NOMO-1 treated with DMSO at 0.1 percent for 48 hours (cell line): ENCODE results near the gene PBRM1.

Experiments
- DNase-seq: peaks from one replicate; lab custom pipeline; 2025; ENCODE audit not compliant: unreplicated experiment; lab: John Stamatoyannopoulos, UW

PBRM1 gene

DNA sequence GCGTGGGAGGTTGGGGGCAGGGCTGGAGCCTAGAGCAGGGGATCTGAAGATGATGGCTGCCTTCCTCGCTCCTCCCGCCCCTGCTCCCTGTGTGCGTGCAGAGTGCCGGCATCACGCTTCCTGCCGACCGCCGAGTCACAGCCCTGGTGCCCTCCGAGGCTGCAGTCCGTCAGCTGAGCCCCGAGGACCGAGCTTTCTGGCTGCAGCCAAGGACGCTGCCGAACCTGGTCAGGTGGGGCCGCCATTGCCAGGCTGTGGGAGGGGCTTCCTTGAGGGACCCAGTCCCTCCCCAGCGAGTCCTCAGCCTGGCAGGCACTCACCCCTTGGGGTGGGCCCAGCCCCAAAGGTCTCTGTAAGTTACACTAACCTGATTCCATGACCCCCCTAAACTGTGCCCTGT is 173.0 kb downstream of the PBRM1 start:
- DNase-seq: no peak

DNA sequence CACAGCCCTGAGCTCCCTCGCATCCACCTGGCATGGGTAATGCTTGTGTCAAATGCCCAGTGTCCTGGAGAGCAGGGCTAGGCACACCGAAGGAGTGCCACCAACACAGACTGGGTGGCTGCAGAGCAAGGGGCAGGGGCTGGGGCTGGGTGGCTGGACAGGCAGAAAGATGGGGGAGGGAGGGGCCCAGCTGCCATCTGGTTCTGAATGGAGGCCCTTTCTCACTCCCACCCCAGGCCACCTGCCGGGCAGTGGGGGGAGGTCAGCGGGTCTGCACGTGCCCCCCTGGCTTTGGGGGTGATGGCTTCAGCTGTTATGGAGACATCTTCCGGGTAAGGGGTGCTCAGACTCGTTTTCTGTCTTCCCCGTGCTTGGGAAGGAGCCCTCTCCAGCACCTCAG is 173.6 kb downstream of the PBRM1 start:
- DNase-seq: no peak

DNA sequence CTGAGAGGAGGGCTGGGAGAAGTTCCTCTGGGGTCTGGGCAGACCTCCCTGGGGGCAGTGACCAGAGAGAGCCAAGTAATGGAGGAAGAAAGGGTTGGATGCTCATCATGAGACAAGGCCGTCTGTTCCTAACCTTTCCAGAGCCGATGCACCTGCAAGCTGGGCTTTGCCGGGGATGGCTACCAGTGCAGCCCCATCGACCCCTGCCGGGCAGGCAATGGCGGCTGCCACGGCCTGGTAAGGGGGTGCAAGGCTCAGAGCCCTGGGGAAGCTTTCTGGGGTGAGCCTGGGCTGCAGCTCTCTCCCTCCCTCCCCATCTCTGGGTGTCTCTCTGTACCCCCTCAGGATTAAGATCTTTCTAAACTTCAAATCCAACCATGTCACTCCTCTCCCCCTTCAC is 174.2 kb downstream of the PBRM1 start:
- no peak for DNase-seq

DNA sequence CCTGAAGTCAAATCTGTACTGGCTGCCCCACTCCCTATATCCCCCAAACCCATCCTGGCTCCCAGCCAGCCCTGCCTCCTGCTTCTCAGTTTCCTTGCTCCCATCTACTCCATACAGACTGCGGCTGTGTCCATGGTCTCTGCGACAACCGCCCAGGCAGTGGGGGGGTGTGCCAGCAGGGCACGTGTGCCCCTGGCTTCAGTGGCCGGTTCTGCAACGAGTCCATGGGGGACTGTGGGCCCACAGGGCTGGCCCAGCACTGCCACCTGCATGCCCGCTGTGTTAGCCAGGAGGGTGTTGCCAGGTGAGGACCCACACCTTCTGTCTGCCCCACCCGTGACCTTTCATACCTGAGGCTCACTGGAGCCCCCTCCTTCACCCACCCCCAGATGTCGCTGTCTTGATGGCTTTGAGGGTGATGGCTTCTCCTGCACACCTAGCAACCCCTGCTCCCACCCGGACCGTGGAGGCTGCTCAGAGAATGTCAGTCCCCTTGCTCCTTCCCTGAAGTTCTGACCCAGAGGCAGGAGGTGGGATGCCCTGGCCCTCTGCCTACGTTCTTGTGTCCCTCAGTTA is 175.9 kb downstream of the PBRM1 start:
- no peak for DNase-seq

DNA sequence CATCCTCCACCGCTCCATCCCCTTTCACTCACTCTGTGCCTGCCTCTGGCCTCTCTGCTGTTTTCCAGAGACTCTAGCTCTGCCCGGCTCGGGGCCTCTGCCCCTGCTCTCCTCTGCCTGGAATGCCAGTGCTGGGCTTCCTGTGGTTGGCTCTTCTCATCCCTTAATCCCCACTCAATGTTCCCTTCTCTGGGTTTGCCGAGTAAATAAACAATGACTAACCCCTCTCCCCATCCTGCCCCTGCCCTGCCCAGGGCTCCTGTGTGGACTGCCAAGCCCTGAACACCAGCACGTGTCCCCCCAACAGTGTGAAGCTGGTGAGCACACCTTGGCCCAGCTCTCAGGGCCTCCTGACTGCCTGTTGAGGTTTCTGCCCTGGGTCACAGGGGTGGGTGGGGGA is 178.4 kb downstream of the PBRM1 start:
- DNase-seq: no peak

DNA sequence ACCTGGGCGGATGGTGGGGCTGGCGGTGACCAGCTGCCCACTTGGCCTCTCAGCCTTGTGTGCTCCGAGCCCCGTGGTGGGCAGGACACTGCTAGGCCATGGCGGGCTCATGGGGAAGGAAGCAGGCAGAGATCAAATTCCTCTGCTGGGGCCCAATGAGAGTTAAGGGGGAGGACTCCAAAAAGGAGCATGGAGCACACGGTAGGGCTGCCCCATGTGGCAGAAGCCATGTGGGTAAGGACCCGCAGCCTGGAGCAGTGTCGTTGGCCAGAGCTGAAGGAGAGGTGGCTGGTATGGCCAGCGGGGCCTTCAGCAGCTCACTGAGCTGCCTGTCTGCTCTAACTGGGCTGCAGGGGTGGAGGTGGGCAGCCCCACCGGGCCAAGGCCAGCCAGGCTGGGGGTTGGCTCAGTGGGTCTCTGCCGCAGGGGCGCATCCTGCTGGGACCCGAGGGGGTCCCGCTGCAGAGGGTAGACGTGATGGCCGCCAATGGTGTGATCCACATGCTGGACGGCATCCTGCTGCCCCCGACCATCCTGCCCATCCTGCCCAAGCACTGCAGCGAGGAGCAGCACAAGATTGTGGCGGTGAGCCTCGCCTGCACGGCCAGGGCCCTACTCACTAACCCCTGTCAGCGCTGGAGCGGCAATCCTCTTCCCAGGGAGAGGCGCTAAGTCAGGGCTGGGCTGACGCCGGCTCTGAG is 179.3 kb downstream of the PBRM1 start:
- no peak for DNase-seq

DNA sequence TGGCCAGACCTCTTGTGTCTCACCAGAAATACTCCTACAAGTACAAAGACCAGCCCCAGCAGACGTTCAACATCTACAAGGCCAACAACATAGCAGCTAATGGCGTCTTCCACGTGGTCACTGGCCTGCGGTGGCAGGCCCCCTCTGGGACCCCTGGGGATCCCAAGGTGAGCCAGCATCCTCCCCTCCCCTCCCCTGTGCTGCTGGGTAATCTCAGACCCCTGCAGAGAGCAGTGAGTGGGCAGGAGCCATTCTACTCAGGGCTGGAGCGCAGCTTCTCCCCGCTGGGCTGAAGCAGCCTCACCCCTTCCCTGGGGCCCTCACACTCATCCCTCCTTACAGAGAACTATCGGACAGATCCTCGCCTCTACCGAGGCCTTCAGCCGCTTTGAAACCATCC is 180.7 kb downstream of the PBRM1 start:
- DNase-seq: no peak

DNA sequence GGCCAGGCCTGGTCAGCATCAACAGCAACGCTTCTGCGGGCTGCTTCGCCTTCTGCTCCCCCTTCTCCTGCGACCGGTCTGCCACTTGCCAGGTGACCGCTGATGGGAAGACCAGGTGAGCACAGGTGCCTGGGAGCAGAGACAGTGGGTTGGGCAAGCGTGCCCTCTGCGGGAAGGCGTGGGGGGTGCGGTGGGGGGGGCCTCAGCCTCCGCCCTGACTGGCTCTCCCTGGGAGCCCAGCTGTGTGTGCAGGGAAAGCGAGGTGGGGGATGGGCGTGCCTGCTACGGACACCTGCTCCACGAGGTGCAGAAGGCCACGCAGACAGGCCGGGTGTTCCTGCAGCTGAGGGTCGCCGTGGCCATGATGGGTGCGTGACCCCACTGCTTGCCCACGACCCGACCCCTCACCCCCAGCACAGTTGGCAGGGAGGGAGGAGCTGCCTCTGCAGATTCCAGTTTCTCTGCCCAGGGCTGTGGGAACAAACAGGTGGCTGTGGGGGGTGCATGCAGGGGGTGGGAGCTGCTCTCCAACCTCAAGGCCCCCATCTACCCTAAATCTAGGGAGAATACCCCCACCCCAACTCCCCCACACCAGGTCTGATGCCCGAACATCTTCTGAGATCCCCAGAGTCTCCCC is 181.8 kb downstream of the PBRM1 start:
- DNase-seq: no peak

DNA sequence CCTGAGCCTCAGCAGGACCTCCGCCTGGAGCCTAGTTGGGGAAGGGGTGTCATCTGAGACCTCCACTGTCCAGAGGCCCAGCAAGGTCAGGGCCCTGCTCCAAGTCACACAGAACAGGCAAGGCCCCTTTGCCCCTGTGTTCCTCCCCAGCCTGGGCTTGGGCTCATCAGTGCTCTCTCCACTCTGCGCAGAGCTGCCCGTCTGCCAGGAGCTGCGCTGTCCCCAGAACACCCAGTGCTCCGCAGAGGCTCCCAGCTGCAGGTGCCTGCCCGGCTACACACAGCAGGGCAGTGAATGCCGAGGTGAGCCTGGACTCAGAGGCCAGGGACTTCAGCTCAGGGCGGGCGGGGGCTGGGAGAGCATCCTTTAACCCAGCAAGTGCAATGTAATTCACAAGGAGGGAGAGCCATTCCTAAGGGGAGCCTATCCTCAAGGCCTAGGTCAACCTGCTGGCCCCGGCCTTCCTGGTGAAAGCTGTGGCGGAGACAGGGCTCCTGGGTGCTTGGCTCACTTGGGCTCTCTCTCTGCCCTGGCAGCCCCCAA is 182.8 kb downstream of the PBRM1 start:
- DNase-seq: no peak

DNA sequence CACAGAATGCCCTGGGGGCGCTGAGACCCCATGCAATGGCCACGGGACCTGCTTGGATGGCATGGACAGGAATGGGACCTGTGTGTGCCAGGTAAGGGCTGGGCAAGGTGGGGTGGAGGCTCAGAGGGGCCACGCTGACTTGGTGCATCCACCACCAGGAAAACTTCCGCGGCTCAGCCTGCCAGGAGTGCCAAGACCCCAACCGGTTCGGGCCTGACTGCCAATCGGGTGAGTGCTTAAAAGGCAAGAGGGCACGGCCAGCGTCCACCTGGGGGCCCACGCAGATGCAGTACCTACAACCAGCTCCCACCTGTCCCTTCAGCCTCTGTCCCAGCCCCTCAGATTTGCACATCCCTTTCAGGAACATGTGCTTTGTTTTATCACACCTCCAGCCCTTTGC is 183.7 kb downstream of the PBRM1 start:
- no peak for DNase-seq

DNA sequence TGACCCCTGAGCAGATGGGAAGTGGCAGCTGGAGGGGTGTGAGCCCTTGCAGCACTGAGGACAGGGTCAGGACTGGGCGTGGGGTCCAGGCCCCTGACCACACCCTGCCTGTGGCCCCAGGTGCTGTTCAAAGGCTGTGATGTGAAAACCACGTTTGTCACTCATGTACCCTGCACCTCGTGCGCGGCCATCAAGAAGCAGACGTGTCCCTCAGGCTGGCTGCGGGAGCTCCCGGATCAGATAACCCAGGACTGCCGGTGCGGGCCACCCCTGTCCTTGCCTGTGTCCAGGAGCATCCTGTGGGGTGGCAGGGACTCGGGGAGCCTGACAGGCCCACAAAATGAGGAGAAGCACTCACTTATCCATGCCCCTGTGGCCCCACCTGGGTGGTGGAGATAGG is 184.7 kb downstream of the PBRM1 start:
- DNase-seq: no peak

DNA sequence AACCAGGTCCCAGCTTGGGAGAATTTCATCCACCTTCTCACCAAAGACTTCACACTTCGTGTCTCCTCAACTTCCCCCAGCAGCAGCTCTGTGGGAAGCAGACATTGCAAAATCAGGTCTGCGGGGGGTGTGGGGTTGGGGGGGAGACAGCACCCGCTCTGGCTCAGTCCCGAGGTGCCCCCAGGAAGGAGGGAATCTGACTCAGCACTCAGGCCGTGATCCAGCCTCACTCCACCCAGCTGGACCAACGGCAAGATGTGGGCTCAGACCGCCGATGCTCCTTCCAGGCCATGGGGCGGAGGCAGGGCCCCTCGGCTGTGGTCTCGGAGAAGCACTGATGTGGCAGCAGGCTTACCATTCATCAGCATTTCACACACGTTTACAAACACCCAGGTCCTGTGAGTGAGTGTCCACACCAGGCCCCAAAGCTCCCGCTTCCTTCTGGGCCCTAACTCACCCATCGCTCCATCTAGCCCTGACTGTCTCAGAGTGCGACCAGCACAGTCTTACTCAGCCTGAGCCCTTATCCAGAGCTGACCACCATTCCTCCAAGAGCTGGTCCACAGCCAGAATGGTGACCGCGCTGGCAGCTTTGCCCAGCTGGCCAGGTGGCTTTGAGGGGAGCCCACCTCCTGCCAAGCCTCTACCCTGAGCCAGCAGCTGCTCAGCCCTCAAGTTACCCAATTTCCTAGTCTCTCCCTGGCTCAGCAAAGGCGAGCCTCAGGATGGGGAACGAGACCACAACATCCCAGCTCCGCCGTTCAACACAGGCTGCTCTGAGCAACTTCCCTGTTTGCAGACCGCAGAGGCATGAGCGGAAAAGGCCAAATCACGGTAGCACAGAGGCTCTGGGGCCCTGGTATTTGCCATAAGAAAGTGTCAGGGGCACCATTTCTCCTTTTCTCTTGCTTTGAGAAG is 187.3 kb downstream of the PBRM1 start:
- peak; percentile 95 for DNase-seq

DNA sequence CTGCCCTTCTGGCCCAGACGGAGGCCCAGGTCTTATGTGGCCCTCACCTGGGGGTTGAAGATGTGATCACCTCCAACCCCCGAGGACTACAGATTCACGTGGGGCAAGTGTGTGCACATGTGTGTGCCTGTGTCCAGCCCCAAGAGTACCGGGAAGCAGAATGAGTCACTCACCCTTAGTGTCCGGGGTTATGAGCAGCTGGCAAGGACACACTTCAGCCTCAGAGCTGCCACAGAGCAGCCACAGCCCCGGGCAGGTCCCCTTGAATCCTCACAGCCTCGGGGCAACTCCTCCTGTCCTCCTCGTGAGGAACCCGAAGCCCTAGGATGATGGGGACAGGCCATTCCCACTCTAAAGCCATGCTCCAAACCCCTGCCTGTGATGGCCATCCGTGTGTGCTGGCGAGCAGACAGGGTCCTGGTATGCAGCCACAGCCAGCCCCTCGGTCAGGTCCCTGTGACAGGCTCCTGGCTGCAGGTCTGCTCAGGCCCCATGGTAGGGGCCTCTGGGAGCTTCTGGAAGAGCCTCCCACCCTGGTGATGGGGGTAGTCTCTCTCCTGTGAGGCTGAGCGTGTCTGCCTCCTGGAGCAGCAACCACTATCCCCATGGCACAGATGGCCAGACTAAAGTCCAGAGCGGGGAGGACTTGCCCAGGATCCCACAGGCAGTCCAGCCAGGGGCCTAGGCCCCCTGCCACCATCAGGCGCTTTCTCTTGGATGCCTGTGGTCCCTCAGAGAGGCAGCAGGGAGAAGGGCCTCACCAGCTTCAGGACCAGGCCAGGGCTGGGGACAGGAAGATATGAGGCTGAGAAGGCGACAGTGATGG is 189.7 kb downstream of the PBRM1 start:
- no peak for DNase-seq
